ENCODE results near the gene SMCHD1.

SMCHD1 gene

DNA sequence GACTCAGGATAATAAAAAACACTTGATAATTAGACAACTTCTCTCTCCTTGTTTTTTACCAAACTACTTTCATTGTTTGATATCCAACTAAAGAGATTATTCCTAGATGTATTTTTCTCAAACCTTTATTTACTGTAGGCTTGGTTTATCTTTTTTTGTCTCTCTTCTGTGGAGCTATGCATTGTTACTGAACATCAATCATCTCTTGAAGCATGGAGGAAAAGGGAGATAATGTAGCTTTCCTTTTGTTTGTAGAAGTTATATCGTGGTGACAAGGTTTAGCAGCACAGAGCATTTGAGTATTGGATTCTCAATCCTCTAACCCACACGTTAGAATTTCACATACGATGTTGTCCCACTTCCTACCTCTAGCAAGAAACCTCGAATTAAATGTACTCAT is 41.7 kb downstream of the SMCHD1 start:
- H3K4me3 ChIP-seq (ENCODE audit: low read depth, low read length), result no peak overlapping the region
- no peak for DNase-seq (ENCODE audit: low read depth)
- TF ChIP-seq, protein P1, sequence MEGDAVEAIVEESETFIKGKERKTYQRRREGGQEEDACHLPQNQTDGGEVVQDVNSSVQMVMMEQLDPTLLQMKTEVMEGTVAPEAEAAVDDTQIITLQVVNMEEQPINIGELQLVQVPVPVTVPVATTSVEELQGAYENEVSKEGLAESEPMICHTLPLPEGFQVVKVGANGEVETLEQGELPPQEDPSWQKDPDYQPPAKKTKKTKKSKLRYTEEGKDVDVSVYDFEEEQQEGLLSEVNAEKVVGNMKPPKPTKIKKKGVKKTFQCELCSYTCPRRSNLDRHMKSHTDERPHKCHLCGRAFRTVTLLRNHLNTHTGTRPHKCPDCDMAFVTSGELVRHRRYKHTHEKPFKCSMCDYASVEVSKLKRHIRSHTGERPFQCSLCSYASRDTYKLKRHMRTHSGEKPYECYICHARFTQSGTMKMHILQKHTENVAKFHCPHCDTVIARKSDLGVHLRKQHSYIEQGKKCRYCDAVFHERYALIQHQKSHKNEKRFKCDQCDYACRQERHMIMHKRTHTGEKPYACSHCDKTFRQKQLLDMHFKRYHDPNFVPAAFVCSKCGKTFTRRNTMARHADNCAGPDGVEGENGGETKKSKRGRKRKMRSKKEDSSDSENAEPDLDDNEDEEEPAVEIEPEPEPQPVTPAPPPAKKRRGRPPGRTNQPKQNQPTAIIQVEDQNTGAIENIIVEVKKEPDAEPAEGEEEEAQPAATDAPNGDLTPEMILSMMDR (IDR thresholded peaks at IDR 0.05; ENCODE audit: insufficient read depth, low read depth, low read length, missing control alignments), result no peak

DNA sequence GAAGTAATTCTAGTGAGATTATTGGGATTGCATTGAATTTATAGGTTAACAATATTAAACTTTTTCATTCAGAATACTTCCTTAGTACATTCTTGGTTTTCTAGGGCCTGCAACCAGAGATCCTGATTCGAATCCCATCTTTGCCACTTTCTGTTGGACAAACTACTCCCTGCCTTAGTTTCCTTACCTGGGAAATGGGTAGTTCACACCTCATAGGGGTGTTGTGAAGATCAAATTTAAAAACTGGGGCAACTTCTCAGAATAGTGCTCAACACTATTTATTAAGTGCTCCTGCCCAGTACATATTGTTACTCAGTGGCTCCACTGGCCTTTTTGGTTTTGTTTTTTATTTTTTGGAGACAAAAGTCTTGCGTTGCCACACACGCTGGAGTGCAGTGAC is 43.5 kb downstream of the SMCHD1 start:
- no peak overlapping the region for H3K4me3 ChIP-seq (ENCODE audit: low read depth, low read length)
- TF ChIP-seq, protein P1 (IDR thresholded peaks at IDR 0.05; ENCODE audit: insufficient read depth, low read depth, low read length, missing control alignments), result no peak
- no peak for DNase-seq (ENCODE audit: low read depth)

DNA sequence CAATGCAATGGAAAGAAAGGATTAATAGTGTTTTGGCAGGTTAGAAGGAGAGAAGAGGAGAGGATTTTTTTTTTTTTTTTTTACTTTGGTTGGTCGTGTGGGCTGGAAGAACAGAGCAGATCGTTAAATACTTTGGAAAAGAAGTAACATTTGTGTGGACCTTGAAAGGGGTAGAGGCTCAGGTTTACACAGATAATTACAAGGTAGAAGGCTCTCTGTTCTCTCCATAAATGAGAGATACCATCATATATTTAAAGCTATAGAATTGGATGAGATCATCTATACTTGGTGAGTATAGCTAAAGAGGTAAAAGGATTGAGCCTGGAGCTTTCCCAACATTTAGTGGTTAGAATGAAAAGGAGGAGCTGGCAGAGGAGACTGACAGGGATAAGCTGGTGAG is 49.0 kb downstream of the SMCHD1 start:
- no peak overlapping the region for H3K4me3 ChIP-seq (ENCODE audit: low read depth, low read length)
- no peak for DNase-seq (ENCODE audit: low read depth)
- TF ChIP-seq, protein P1 (IDR thresholded peaks at IDR 0.05; ENCODE audit: insufficient read depth, low read depth, low read length, missing control alignments), result no peak

DNA sequence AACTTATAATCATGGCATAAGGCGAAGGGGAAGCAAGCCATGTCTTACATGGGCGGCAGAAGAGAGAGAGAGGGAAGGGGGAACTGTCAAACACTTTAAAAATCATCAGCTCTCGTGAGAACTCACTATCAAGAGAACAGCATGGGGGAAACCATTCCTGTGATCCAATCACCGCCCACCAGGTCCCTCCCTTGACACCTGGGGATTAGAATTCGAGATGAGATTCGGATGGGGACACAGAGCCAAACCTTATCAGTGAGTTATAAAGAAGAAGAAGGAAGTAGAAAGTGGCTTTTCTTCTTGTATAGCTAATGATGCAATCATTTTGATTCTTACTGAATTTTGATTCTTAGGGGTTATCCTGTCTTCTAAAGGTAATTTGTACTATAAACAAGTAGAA is 51.4 kb downstream of the SMCHD1 start:
- no peak overlapping the region for H3K4me3 ChIP-seq (ENCODE audit: low read depth, low read length)
- no peak for DNase-seq (ENCODE audit: low read depth)
- TF ChIP-seq, protein P1 (IDR thresholded peaks at IDR 0.05; ENCODE audit: insufficient read depth, low read depth, low read length, missing control alignments), result no peak

DNA sequence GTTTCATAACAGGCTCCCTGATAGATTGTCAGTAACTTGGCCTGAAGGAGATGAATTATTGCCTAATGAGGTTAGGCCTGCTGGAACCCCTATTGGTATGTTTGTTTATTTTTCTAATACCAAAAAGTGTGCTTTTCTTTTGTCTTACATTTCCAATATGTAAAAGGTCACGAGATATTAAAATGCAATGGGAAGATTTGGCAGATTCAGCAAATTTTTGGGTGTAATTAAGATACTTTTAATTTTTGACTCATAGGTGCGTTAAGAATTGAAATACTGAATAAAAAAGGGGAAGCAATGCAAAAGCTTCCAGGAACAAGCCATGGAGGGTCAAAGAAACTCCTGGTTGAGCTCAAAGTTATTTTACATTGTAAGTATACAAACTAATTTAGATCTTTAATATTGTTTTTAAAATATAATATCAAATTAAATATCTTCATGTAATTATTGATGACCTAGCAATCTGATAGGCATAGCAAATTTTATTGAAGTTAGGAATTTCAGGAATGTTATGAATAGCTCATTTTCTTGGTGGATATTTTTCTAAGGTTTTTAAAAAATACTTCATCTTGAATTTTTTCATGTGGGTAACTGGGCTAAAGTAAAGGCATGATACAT is 52.1 kb downstream of the SMCHD1 start:
- no peak overlapping the region for H3K4me3 ChIP-seq (ENCODE audit: low read depth, low read length)
- TF ChIP-seq, protein P1 (IDR thresholded peaks at IDR 0.05; ENCODE audit: insufficient read depth, low read depth, low read length, missing control alignments), result no peak
- DNase-seq (ENCODE audit: low read depth), result no peak

DNA sequence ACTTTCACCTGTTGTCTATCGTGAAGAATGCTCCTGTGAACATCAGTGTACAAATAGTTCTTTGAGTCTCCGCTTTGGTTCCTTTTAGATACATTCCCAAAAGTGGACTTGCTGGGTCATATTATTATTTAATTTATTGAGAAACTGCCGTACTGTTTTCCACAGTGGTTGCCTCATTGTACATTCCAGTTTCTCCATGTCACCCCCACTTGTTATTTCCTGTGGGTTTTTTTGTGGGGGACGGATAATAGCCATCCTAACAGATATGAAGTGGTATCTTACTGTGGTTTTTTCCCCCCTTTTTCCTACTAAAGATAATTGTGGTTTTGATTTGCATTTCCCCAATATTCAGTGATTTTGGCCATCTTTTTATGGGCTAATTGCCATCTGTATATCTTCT is 53.8 kb downstream of the SMCHD1 start:
- H3K4me3 ChIP-seq (ENCODE audit: low read depth, low read length), result no peak overlapping the region
- no peak for DNase-seq (ENCODE audit: low read depth)
- TF ChIP-seq, protein P1 (IDR thresholded peaks at IDR 0.05; ENCODE audit: insufficient read depth, low read depth, low read length, missing control alignments), result no peak

DNA sequence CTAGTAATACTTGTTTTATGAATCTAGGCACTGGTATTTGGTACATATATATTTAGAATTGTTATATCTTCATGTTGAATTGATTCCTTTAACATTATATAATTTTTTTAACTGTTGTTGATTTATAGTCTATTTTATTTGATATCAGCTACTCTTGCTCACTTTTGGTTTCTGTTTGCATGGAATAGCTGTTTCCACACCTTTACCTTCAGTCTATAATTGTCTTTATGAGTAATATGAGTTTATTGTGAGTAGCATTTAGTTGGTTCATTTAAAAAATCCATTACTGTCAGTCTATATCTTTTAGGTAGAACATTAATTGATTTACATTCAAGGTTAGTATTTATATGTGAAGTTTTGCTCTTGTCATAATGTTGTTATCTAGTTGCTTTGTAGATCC is 58.6 kb downstream of the SMCHD1 start:
- DNase-seq (ENCODE audit: low read depth), result no peak
- H3K4me3 ChIP-seq (ENCODE audit: low read depth, low read length), result no peak overlapping the region
- TF ChIP-seq, protein P1 (IDR thresholded peaks at IDR 0.05; ENCODE audit: insufficient read depth, low read depth, low read length, missing control alignments), result no peak

All from GM12865 (cell line).